HG03066 (cell line): Measurements from ENCODE around the gene RASSF3.

Experiments
- ATAC-seq: cut with Tn5 transposase; IDR thresholded peaks from one replicate; pipeline ENCODE4 v1.9.1; 2021; ENCODE audit warnings: low read depth; ENCODE audit not compliant: unreplicated experiment

The RASSF3 gene

GRCh38 chr12:64666054-64666914 lies 56.0 kb downstream of the RASSF3 start:
- peak; percentile 31 for ATAC-seq

GRCh38 chr12:64667793-64668192 lies 57.5 kb downstream of the RASSF3 start:
- no peak for ATAC-seq

- peak; percentile 69 for ATAC-seq
Measured at GRCh38 chr12:64669270-64669842, 59.1 kb downstream of the RASSF3 start.

GRCh38 chr12:64670019-64670418 lies 59.7 kb downstream of the RASSF3 start:
- ATAC-seq: no peak

- ATAC-seq: no peak
Measured at GRCh38 chr12:64670919-64671639, 60.8 kb downstream of the RASSF3 start.

- no peak for ATAC-seq
Measured at GRCh38 chr12:64671681-64672080, 61.4 kb downstream of the RASSF3 start.

GRCh38 chr12:64672925-64673409 lies 62.7 kb downstream of the RASSF3 start:
- ATAC-seq: no peak

- ATAC-seq: no peak
Measured at GRCh38 chr12:64673490-64674169, 63.3 kb downstream of the RASSF3 start.

GRCh38 chr12:64674367-64674922 lies 64.2 kb downstream of the RASSF3 start:
- no peak for ATAC-seq

GRCh38 chr12:64675795-64676194 lies 65.5 kb downstream of the RASSF3 start:
- no peak for ATAC-seq

- no peak for ATAC-seq
Measured at GRCh38 chr12:64678248-64678647, 68.0 kb downstream of the RASSF3 start.

GRCh38 chr12:64678835-64679234 lies 68.5 kb downstream of the RASSF3 start:
- ATAC-seq: no peak

GRCh38 chr12:64679487-64680001 lies 69.2 kb downstream of the RASSF3 start:
- no peak for ATAC-seq

- no peak for ATAC-seq
Measured at GRCh38 chr12:64680235-64680634, 69.9 kb downstream of the RASSF3 start.

GRCh38 chr12:64681200-64682052 lies 71.1 kb downstream of the RASSF3 start:
- no peak for ATAC-seq

GRCh38 chr12:64682572-64683277 lies 72.4 kb downstream of the RASSF3 start:
- no peak for ATAC-seq

GRCh38 chr12:64683816-64684543 lies 73.7 kb downstream of the RASSF3 start:
- no peak for ATAC-seq

- ATAC-seq: no peak
Measured at GRCh38 chr12:64685050-64685449, 74.8 kb downstream of the RASSF3 start.
